Stomach (tissue), 9 donors: Measurements from ENCODE around the gene MRM3. TPM values are rescaled to one million over a fixed set of nuclear protein-coding genes. Genes with fewer than 3 reads are reported as not detected.
"Not testable (repeated sequence)": the region's sequence is repeated elsewhere in the genome, so short reads cannot be mapped to it uniquely, and the experiment has no call there.

Source experiments
- DNase-seq, 2 donors: peaks; one replicate each; pipeline versions ENCODE4 v3.0.0 to v3.0.0-alpha.2; 2013 to 2019
- H3K27ac ChIP-seq, 5 donors: fragments of 200-600 bp in 4 of 5; sonication (generic) in 4 of 5; one replicate each; pipeline ENCODE4 v1.5.1; 2013 to 2019; ENCODE audit warnings: mild to moderate bottlenecking in 1 of 5, moderate library complexity in 1 of 5
- H3K27me3 ChIP-seq, 3 donors: fragments of 200-600 bp; sonication (generic); one replicate each; pipeline ENCODE4 v1.5.1; 2017 to 2019; ENCODE audit warnings: mixed run types in 1 of 3
- H3K36me3 ChIP-seq, 4 donors: fragments of 200-600 bp; sonication (generic); 1 replicate in 3 of 4; 2 replicates in 1 of 4; pipeline ENCODE4 v1.5.1; 2016 to 2019
- H3K4me1 ChIP-seq, 4 donors: fragments of 200-600 bp; sonication (generic); one replicate each; pipeline ENCODE4 v1.5.1; 2016 to 2019
- H3K4me3 ChIP-seq, 4 donors: fragments of 200-600 bp; sonication (generic) in 3 of 4; one replicate each; pipeline ENCODE4 v1.5.1; 2016 to 2019; ENCODE audit warnings: mild to moderate bottlenecking in 1 of 4
- H3K9me3 ChIP-seq, 4 donors: fragments of 200-600 bp; sonication (generic); one replicate each; pipeline ENCODE4 v1.5.1; 2016 to 2019
- EP300 ChIP-seq: sonication (generic); formaldehyde crosslinking; IDR thresholded peaks from one replicate; pipeline ENCODE4 v1.6.1; 2017; ENCODE audit warnings: antibody characterized with exemption
- POLR2A ChIP-seq, 4 donors: fragments of 450-650 bp; IDR thresholded peaks; one replicate each; pipeline ENCODE4 v1.6.1; 2016; ENCODE audit warnings: antibody characterized with exemption in 4 of 4, control low read depth in 2 of 4, mild to moderate bottlenecking in 1 of 4, moderate library complexity in 1 of 4
- POLR2AphosphoS5 ChIP-seq, 3 donors: sonication (generic); formaldehyde crosslinking; IDR thresholded peaks; one replicate each; pipeline ENCODE4 v1.6.1; 2016; ENCODE audit warnings: antibody characterized with exemption in 3 of 3
- WGBS, 5 donors: extraction: QIAGEN DNeasy Blood & Tissue Kit in 3 of 5; methylation state at CpG; one replicate each; pipeline versions ENCODE4 v1.1.5 to v1.1.7; 2013 to 2018; 5-methylcytosine and 5-hydroxymethylcytosine counted together
- intact Hi-C: fragments of 100-400 bp; cut with DNase I; formaldehyde crosslinking; loops from one replicate; pipeline ENCODE4 v1.15.1; 2023; ENCODE audit warnings: low total_unique reads
- polyA plus RNA-seq, 3 donors: library from polyadenylated mRNA; stranded (reverse); fragments of 200-250 nt; gene quantifications; one replicate each; pipeline ENCODE4 v1.2.3, GENCODE V29; 2013
- total RNA-seq, 5 donors: library from RNA; depleted of rRNA; stranded (reverse); fragments of >200 nt; gene quantifications; one replicate each; pipeline versions ENCODE4 v1.1.0 to v1.2.3, GENCODE V29; 2014 to 2016
- TF ChIP-seq, protein P1 (sequence below), 7 experiments: fragments of 450-650 bp in 4 of 7; fragments of 200-600 bp in 3 of 7; sonication (generic) in 3 of 7; IDR thresholded peaks; one replicate each; pipeline ENCODE4 v1.5.1; 2016 to 2019; ENCODE audit warnings: antibody characterized with exemption in 7 of 7, control low read depth in 2 of 7, mild to moderate bottlenecking in 1 of 7
- donor health status: healthy with polysubstance abuse.
- donor health status: Bipolar disorder and iron deficiency.
- donor health status: healthy.

The MRM3 gene
- total and polyA plus RNA-seq, 8 donors: 11.2 to 69.2 (median 17.0) TPM

DNA sequence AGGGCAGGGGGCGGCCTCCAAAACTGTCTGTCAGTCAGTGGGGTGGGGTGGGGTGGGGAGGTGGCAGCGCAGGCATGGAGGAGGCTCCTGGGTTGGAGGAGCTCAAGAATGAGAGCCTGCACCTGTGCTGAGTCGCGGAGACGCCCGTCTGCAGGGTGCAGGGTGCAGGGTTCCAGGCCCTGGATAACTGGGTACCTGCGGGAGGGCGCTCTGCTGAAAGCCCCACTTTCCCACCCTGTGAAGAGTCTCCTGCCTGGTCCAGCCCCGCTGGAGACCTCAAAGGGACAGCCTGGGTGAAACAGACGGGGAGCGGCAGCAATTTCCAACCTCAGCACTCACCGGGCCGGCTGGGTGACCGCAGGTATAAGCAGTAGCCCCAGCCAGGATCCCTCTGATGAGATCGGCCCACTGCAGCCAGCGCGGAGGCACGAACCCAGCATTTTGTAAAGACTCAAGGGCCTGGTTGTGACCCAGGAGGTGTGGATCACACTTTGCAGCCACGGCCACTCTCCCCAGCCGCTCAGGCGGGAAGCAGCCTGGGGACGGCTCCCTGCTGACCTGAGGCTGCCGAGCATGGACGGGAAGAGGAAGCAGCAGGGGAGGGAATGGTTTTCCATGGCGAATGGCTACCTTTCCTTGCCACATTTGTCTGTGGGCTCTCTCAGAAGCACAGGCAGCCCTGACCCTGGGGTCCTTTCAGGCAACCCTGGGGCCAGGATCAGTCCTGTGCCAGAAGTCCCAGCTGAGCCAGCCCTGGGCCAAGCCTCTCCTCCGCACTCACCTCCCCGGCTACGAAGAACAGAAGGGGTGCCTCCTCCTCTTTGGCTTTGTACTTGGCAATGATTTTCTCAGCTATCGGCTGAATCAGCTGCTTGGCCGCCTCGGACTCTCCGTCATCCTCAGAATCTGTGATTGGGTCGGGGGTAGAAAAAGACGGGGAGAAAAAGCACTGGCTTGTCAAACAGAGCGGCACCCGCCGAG is 21.0 kb downstream of the MRM3 start:
- Histone ChIP-seq H3K36me3 (peaks cover 0 to 62% (median 42%) of the 10 kb centered on the region in 4 donors), H3K9me3 (no peaks in the 10 kb centered on the region), H3K27ac (no peak overlapping the region), H3K27me3 (no peaks in the 10 kb centered on the region), H3K4me1 (no peaks in the 10 kb centered on the region), H3K4me3 (no peak overlapping the region)
- WGBS, 5 donors: 85 to 92% (median 91%) methylated on average over 28 to 37 of the region's 37 CpGs
- intact Hi-C loops: no loop called here
- DNase-seq: no peak
- TF ChIP-seq, protein P1, sequence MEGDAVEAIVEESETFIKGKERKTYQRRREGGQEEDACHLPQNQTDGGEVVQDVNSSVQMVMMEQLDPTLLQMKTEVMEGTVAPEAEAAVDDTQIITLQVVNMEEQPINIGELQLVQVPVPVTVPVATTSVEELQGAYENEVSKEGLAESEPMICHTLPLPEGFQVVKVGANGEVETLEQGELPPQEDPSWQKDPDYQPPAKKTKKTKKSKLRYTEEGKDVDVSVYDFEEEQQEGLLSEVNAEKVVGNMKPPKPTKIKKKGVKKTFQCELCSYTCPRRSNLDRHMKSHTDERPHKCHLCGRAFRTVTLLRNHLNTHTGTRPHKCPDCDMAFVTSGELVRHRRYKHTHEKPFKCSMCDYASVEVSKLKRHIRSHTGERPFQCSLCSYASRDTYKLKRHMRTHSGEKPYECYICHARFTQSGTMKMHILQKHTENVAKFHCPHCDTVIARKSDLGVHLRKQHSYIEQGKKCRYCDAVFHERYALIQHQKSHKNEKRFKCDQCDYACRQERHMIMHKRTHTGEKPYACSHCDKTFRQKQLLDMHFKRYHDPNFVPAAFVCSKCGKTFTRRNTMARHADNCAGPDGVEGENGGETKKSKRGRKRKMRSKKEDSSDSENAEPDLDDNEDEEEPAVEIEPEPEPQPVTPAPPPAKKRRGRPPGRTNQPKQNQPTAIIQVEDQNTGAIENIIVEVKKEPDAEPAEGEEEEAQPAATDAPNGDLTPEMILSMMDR (IDR thresholded peaks at IDR 0.05): no peak
- TF ChIP-seq POLR2AphosphoS5 (IDR thresholded peaks at IDR 0.05) (no peak), POLR2A (IDR thresholded peaks at IDR 0.05) (no peak), EP300 (no peak)

DNA sequence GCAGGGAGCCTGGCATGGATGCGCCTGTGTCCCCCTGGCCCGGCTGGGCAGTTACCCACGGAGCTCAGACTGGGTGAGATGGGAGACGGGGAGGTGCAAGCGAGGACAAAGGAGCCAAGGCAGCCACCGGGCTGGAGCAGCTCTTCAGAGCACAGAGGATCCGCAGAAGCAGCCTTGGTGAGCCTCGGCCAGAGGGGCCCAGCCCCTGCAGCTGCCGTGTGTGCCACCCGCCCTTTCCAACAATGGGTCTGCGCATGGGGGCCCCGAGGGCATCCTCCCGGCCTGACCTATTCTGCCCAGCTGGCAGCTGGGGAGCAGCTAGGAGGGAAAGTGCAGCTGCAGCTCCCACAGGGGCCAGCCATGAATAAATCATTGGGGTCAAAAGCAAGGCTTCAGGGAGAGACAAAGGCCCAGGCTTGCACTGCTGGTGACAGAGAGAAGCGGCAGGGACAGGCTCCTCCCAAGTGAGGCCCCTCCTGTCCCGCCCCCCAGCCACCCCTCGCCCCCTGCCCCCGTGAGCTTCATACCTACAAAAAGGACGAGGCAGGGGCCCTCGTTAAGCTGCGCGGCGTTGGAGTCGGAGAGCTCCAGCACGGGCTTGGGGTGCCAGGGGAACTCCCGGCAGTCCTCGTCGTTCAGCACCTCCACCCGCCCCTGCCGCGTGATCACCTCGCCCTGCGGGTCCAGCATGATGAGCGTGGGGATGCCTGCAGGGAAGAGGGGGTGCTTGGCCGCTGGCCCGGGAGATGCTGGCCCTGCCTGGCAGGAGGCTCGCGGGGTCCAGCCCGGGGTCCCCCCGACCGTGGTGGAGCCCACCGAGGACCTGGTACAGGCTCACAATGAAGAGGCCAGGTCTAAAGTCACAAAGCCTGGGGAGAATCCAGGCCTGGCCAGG is 22.6 kb downstream of the MRM3 start:
- Histone ChIP-seq H3K9me3 (no peaks in the 10 kb centered on the region), H3K27me3 (no peaks in the 10 kb centered on the region), H3K36me3 (peaks cover 0 to 61% (median 42%) of the 10 kb centered on the region in 4 donors), H3K27ac (no peak overlapping the region), H3K4me1 (no peaks in the 10 kb centered on the region), H3K4me3 (no peak overlapping the region)
- DNase-seq: no peak
- 86 to 100% (median 89%) methylated on average over 1 to 41 of the region's 41 CpGs for WGBS, 5 donors
- TF ChIP-seq EP300 (no peak), POLR2A (IDR thresholded peaks at IDR 0.05) (no peak), POLR2AphosphoS5 (IDR thresholded peaks at IDR 0.05) (no peak)
- TF ChIP-seq, protein P1 (IDR thresholded peaks at IDR 0.05): no peak
- intact Hi-C loops: no loop called here

- intact Hi-C loops, H3K9me3 ChIP-seq, H3K4me1 ChIP-seq, H3K4me3 ChIP-seq, H3K27me3 ChIP-seq, DNase-seq, H3K27ac ChIP-seq: not testable (repeated sequence)
- WGBS, 5 donors: 88 to 95% (median 92%) methylated on average over 5 to 23 of the region's 23 CpGs
- peaks cover 0 to 52% (median 34%) of the 10 kb centered on the region in 4 donors for H3K36me3 ChIP-seq
These were observed 23.7 kb downstream of the MRM3 start for GRCh38 chr17:805886-806285.

DNA sequence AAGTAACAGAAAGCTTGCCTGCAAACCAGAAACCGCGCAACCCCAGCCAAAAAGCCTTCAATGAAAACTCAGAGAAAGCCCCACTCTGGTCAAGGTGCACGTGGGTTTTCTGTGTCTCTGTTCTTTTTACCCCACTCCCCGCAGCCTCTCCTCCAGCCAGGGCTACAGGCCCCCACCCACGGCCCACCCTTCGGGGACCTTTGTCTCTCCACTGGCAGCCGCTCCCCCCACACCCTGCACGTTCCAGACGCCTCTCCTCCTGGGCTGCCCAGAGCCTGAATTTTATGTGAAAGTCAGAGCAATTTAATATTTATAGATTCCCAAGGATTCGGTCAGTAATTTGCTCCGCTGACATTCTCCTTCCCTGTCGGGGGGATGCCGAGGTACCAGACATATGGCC is 24.2 kb downstream of the MRM3 start:
- WGBS, 5 donors: 78 to 85% (median 82%) methylated on average over 11 to 13 of the region's 13 CpGs
- no peak for DNase-seq
- H3K27ac ChIP-seq: no peak overlapping the region
- H3K27me3 ChIP-seq: no peaks in the 10 kb centered on the region
- peaks cover 0 to 3% (median 0%) of the 10 kb centered on the region in 4 donors for H3K4me1 ChIP-seq
- intact Hi-C loops: no loop called here
- peaks cover 0 to 49% (median 33%) of the 10 kb centered on the region in 4 donors for H3K36me3 ChIP-seq
- no peak for TF ChIP-seq POLR2AphosphoS5 (IDR thresholded peaks at IDR 0.05)
- no peak for TF ChIP-seq POLR2A (IDR thresholded peaks at IDR 0.05)
- TF ChIP-seq EP300: no peak
- TF ChIP-seq, protein P1 (IDR thresholded peaks at IDR 0.05): no peak
- no peak overlapping the region for H3K4me3 ChIP-seq
- no peaks in the 10 kb centered on the region for H3K9me3 ChIP-seq
